Measurements from ENCODE around the gene NFATC2.

Gene NFATC2

GRCh38 chr20:51391926-51392325 lies 150.6 kb downstream of the NFATC2 start:
- no peak for DNase-seq (ENCODE audit: low read depth in 2 of 2)

GRCh38 chr20:51389543-51390264 lies 152.8 kb downstream of the NFATC2 start:
- DNase-seq (ENCODE audit: low read depth in 2 of 2): no peak

GRCh38 chr20:51388756-51389542 lies 153.6 kb downstream of the NFATC2 start:
- DNase-seq (ENCODE audit: low read depth in 2 of 2): no peak

- no peak for DNase-seq (ENCODE audit: low read depth in 2 of 2)
Measured at GRCh38 chr20:51388227-51388626, 154.3 kb downstream of the NFATC2 start.

- no peak for DNase-seq (ENCODE audit: low read depth in 2 of 2)
Measured at GRCh38 chr20:51387125-51387875, 155.2 kb downstream of the NFATC2 start.

GRCh38 chr20:51386586-51386985 lies 155.9 kb downstream of the NFATC2 start:
- DNase-seq (ENCODE audit: low read depth in 2 of 2): no peak

- no peak for DNase-seq (ENCODE audit: low read depth in 2 of 2)
Measured at GRCh38 chr20:51385646-51386530, 156.6 kb downstream of the NFATC2 start.

GRCh38 chr20:51384875-51385274 lies 157.6 kb downstream of the NFATC2 start:
- DNase-seq (ENCODE audit: low read depth in 2 of 2): no peak

- no peak for DNase-seq (ENCODE audit: low read depth in 2 of 2)
Measured at GRCh38 chr20:51383891-51384510, 158.5 kb downstream of the NFATC2 start.

- no peak for DNase-seq (ENCODE audit: low read depth in 2 of 2)
Measured at GRCh38 chr20:51382986-51383821, 159.3 kb downstream of the NFATC2 start.

- no peak for DNase-seq (ENCODE audit: low read depth in 2 of 2)
Measured at GRCh38 chr20:51382111-51382985, 160.2 kb downstream of the NFATC2 start.

GRCh38 chr20:51381557-51381956 lies 161.0 kb downstream of the NFATC2 start:
- no peak for DNase-seq (ENCODE audit: low read depth in 2 of 2)

- no peak for DNase-seq (ENCODE audit: low read depth in 2 of 2)
Measured at GRCh38 chr20:51380401-51381385, 161.8 kb downstream of the NFATC2 start.

GRCh38 chr20:51379601-51380341 lies 162.7 kb downstream of the NFATC2 start:
- no peak for DNase-seq (ENCODE audit: low read depth in 2 of 2)

- no peak for DNase-seq (ENCODE audit: low read depth in 2 of 2)
Measured at GRCh38 chr20:51378171-51378928, 164.2 kb downstream of the NFATC2 start.

GRCh38 chr20:51377132-51377531 lies 165.4 kb downstream of the NFATC2 start:
- DNase-seq (ENCODE audit: low read depth in 2 of 2): no peak
